Colonic mucosa (tissue), 4 donors: Measurements from ENCODE around the gene RBL2. TPM values are rescaled to one million over a fixed set of nuclear protein-coding genes. Genes with fewer than 3 reads are reported as not detected.
A peak's percentile ranks its signal among the peaks of the same experiment; 100 is the strongest.

Experiments used
- DNase-seq: peaks from one replicate; pipeline ENCODE4 v3.0.0-alpha.2; 2020
- H3K27ac ChIP-seq: fragments of 200-600 bp; one replicate; pipeline ENCODE4 v1.8.0; 2021
- H3K27me3 ChIP-seq: fragments of 200-600 bp; one replicate; pipeline ENCODE4 v1.8.0; 2021
- H3K36me3 ChIP-seq: fragments of 200-600 bp; one replicate; pipeline ENCODE4 v1.8.0; 2021
- H3K4me1 ChIP-seq: fragments of 200-600 bp; one replicate; pipeline ENCODE4 v1.8.0; 2021; ENCODE audit warnings: mild to moderate bottlenecking
- H3K4me3 ChIP-seq: fragments of 200-600 bp; one replicate; pipeline ENCODE4 v1.8.0; 2021
- H3K9ac ChIP-seq, 2 donors: one replicate each; pipeline ENCODE4 v1.7.0; 2013; ENCODE audit warnings: control low read depth in 2 of 2, low read depth in 2 of 2, low read length in 2 of 2
- H3K9me3 ChIP-seq: fragments of 200-600 bp; one replicate; pipeline ENCODE4 v1.8.0; 2021
- CTCF ChIP-seq: fragments of 200-600 bp; IDR thresholded peaks from one replicate; pipeline ENCODE4 v1.8.0; 2022; ENCODE audit warnings: antibody characterized with exemption, mild to moderate bottlenecking
- intact Hi-C: fragments of 100-400 bp; cut with DNase I; formaldehyde crosslinking; loops from one replicate; pipeline ENCODE4 v1.14.1; 2022
- total RNA-seq, 2 donors: library from RNA; stranded (reverse); fragmentation: NEBNext Ultra II Directional in 1 of 2; extraction: Animal tissue kit (Norgen Biotek cat#: 25700) in 1 of 2; gene quantifications; one replicate each; pipeline ENCODE4 v1.2.1, GENCODE V29; 2021
- donor health status: healthy.
- donor health status: DM: no; HTN: no; CAD: no.
- donor health status: DM: no; HTN: no; CAD: no.

The RBL2 gene
- total RNA-seq, 2 donors from 2014 or later = 46.9 to 61.3 TPM

DNA sequence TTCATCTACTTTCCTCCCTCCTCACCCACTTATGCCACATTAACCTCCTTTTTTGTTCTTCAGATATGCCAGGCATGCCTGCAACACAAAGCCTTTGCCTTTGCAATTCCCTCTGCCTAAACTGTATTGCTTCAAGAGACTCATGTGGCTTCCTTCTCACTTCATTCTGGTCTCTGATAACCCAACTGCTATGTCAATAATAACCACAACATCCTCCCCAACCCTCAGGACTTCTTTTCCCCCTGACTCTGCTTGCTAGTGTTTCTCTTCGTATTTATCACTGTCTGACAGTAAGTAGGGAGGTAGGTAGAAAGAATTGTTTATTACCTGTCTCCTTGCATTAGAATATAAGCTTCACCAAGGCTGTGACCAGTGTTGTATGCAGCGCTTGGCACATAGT lies 22.4 kb downstream of the RBL2 start:
- Histone ChIP-seq H3K4me1 (no peaks in the 10 kb centered on the region), H3K9ac (no peak overlapping the region), H3K4me3 (no peak overlapping the region), H3K9me3 (no peaks in the 10 kb centered on the region), H3K27me3 (no peaks in the 10 kb centered on the region), H3K27ac (peak overlapping the region; percentile 9), H3K36me3 (peaks cover 23% of the 10 kb centered on the region)
- no peak for TF ChIP-seq CTCF
- intact Hi-C loops = loop anchor here (10.0 kb wide), 1 partner anchor 222 kb away; no protein-coding TSS in a partner anchor
- DNase-seq = no peak

- Histone ChIP-seq H3K9ac (no peak overlapping the region), H3K27ac (peak overlapping the region; percentile 24), H3K36me3 (peaks cover 23% of the 10 kb centered on the region), H3K27me3 (no peaks in the 10 kb centered on the region), H3K4me1 (no peaks in the 10 kb centered on the region), H3K4me3 (no peak overlapping the region), H3K9me3 (no peaks in the 10 kb centered on the region)
- DNase-seq = peak; percentile 40
- no peak for TF ChIP-seq CTCF
- intact Hi-C loops = loop anchor here (10.0 kb wide), 1 partner anchor 223 kb away; no protein-coding TSS in a partner anchor
Observed at GRCh38 chr16:53457670-53458069, 23.4 kb downstream of the RBL2 start.

- Histone ChIP-seq H3K27ac (no peak overlapping the region), H3K4me1 (no peaks in the 10 kb centered on the region), H3K9me3 (no peaks in the 10 kb centered on the region), H3K27me3 (no peaks in the 10 kb centered on the region), H3K36me3 (peaks cover 23% of the 10 kb centered on the region), H3K4me3 (no peak overlapping the region), H3K9ac (no peak overlapping the region)
- intact Hi-C loops = loop anchor here (10.0 kb wide), 1 partner anchor 224 kb away; no protein-coding TSS in a partner anchor
- DNase-seq = no peak
- no peak for TF ChIP-seq CTCF
Observed at GRCh38 chr16:53458635-53459034, 24.4 kb downstream of the RBL2 start.

- TF ChIP-seq CTCF = no peak
- no peak for DNase-seq
- no peaks in the 10 kb centered on the region for H3K4me1 ChIP-seq
- no peaks in the 10 kb centered on the region for H3K9me3 ChIP-seq
- H3K36me3 ChIP-seq = peaks cover 22% of the 10 kb centered on the region
- no peaks in the 10 kb centered on the region for H3K27me3 ChIP-seq
- H3K4me3 ChIP-seq = no peak overlapping the region
- intact Hi-C loops = no loop called here
- H3K9ac ChIP-seq = no peak overlapping the region
- no peak overlapping the region for H3K27ac ChIP-seq
Observed at GRCh38 chr16:53465606-53466280, 31.5 kb downstream of the RBL2 start.

- intact Hi-C loops = no loop called here
- Histone ChIP-seq H3K4me1 (no peaks in the 10 kb centered on the region), H3K27ac (no peak overlapping the region), H3K9me3 (no peaks in the 10 kb centered on the region), H3K9ac (no peak overlapping the region), H3K4me3 (no peak overlapping the region), H3K27me3 (no peaks in the 10 kb centered on the region), H3K36me3 (peaks cover 14% of the 10 kb centered on the region)
- no peak for TF ChIP-seq CTCF
- DNase-seq = no peak
Observed at GRCh38 chr16:53476867-53477266, 42.6 kb downstream of the RBL2 start.
